Activated CD4-positive, alpha-beta T cell treated with anti-CD3 and anti-CD28 coated beads for 1 hour (primary cell): ENCODE data around the gene GPR149.
A peak's percentile ranks its signal among the peaks of the same experiment; 100 is the strongest.

Source experiments
- DNase-seq: peaks from one replicate; pipeline ENCODE4 v3.0.0-alpha.2; 2020

Gene GPR149

GRCh38 chr3:154338008-154338407 lies 92.0 kb downstream of the GPR149 start:
- no peak for DNase-seq

DNA sequence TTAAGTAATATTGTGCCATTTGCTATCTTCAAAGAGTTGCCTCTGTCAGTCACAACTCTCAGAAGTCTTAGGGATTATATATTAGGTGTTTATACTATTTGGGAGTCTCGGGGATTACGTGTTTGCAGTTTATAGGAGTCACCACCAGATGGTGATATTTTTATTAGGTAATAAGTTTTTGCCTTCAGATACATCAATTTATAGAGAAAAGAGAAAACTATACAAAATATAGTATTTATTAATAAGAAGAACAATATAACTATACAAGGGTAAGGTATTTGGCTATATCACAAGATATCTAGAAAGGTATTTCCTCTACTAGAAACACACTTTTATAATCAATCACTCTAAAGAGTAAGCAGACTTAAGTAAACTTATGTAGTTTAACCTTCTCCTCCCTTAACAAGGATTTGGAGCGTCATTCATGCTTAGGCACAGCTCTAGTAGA lies 95.0 kb downstream of the GPR149 start:
- no peak for DNase-seq

DNA sequence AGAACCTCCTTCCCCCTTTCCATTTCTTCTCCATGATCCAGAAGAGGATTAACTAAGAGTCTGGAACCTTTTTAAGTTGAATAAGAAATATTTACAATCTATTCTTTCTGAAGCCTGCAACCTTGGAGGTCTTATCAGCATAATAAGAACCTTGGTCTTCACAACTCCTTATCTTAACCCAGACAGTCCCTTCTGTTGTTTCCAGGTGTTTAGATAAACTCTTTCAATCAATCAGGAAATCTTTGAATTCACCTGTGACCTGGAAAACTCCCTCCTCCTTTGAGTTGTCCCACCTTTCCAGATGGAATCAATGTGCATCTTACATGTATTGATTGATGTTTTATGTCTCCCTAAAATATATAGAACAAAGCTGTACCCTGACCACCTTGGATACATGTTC lies 102.1 kb downstream of the GPR149 start:
- DNase-seq, result no peak

GRCh38 chr3:154324919-154325318 lies 105.1 kb downstream of the GPR149 start:
- no peak for DNase-seq

DNA sequence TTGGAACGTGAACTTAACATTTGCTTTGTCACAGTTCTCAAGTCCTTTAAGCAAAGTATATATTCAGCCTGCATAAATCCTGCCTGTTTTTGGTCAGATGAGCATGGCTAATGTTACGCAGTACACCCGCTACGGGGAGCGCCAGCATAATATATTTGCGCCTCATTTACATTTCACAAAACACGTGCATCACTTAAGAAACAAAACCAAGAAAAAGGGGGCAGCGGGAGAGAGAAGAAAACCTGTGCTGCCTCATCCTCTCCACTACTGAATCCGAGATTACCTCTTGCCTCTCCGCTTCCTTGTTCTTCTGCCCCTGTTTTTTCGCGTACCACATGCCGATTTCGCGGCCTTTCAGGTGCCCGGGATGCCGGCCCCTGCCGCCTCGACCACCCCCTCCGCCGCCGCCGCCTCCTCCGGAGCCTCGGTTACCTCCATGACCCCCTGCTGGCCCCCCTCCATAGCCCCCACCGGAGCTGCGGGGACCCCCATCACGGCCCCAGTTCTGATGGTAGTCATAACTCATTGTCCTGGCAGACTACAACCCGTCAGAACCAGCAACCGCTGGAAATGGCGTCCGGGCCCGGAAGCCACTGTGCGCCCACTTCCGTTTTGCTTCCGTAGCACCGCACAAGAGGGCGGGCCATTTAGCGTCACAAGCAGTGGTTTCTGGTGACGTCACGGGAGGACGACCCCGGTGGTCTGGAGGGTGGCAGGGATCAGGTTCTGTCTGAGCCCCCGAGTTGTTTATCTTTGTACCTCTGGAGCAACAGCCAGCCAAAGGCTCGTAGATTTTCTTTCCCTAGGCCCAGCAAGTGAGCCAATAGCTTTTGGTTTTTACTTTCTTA lies 105.9 kb downstream of the GPR149 start, which contains the start of gene DHX36:
Gene DHX36 (minus strand): TSS at position 597 of the 848 bp plus-strand sequence. CDS start 71 bp downstream, at position 526.
- DNase-seq, result peak; percentile 85

GRCh38 chr3:154316974-154317767 lies 112.8 kb downstream of the GPR149 start:
- DNase-seq, result no peak

GRCh38 chr3:154314152-154314551 lies 115.8 kb downstream of the GPR149 start:
- DNase-seq, result no peak

GRCh38 chr3:154310840-154311239 lies 119.2 kb downstream of the GPR149 start:
- DNase-seq, result no peak

DNA sequence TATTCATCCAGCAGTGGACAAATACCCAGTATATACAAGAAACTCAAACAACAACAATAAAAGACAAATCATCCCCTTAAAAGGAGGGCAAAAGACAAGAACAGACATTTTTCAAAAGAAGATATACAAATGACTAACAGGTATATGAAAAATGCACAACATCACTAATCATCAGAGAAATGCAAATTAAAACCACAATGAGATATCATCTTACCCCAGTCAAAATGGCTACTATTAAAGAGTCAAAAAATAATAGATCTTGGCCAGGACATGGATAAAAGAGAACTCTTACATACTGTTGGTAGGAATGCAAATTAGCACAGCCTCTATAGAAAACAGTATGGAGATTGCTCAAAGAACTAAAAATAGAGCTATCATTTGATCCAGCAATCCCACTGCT lies 122.6 kb downstream of the GPR149 start:
- DNase-seq, result no peak

DNA sequence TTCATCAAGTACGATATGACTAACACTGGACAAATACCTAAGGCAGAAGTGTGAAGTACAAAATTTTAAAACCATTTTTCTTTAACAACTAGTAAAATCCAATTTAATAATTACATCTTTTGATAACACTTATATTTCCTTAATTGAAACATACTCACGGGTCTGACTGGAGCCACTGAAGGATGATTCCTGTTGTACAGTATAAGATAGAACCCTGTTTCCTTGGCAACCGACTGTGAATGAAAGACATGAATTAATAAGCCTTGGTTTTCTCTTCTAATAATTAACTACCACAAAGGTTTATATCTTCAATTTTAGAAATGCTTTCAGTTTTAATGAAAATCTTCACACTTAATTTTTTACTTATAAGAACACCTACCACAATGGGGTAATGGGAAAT lies 125.1 kb downstream of the GPR149 start:
- DNase-seq, result no peak

GRCh38 chr3:154304116-154304786 lies 125.7 kb downstream of the GPR149 start:
- no peak for DNase-seq

DNA sequence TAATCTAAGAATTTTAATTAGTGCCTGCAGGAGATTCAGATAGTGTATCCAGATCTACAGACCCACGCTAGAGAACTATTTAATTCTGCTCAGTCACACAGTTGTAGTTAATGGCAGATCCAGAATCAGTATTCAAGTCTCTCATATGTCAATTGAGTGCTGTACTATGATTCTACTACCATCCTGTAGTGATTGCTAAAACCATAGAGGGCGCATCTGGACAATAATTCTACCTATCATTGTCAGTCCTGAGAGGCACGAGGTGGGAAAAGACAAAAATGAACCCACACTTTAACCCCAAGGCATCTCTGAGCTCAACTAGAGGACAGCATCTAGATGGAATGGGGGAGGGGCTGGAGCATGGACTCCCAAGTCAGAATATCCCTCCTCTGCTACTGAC lies 128.4 kb downstream of the GPR149 start:
- no peak for DNase-seq

DNA sequence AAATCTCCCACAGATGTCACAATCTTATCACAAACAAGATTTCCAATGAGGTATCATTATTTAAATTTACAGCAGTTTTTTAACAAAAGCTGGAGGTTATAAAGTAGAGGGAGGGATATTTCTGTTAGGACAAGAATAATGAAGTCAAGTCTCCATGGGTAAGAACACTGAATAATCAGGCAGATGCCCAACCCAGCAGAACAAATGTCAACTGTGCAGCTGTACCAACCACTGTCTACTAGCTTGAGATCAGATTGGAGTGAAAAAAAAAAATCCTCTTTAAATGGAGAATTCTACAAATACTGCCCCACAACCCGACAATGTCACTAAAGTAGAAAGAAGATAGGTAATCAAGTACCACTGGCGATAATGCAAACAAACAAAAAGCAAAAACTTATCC lies 136.0 kb downstream of the GPR149 start:
- no peak for DNase-seq

GRCh38 chr3:154290187-154290586 lies 139.8 kb downstream of the GPR149 start:
- DNase-seq, result no peak
